Measurements from ENCODE around the gene ADD1.

Gene ADD1

DNA sequence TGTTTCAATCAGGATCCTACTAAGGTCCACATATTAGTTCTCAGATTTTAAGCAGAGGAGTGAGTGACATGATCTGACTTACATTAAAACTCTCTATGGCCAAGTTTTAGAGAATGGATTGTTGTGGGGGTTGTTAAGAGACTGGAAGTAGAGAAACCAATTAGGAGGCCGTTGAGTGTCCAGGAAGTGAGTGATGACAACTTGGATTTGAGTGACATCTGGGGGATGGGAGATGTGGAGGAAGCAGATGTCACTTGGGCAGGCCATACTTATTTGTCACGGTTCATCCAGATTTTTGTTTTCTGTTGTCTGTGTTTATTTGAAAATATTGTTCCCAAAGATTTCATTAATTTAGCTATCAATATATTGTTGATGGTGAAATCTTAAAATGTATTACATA lies 28.3 kb downstream of the ADD1 start:
- H3K4me1 ChIP-seq (ENCODE audit: control insufficient read depth, low read depth, low read length) = peaks cover 19% of the 10 kb centered on the region
- no peaks in the 10 kb centered on the region for H3K27me3 ChIP-seq (ENCODE audit: control insufficient read depth, insufficient read depth, low read length)
- H3K9me3 ChIP-seq (ENCODE audit: control insufficient read depth, low read depth, low read length) = no peaks in the 10 kb centered on the region
- H3K9ac ChIP-seq (ENCODE audit: low read length) = no peak overlapping the region
- H3K27ac ChIP-seq (ENCODE audit: low read length) = no peak overlapping the region
- peaks cover 5% of the 10 kb centered on the region for H3K36me3 ChIP-seq (ENCODE audit: control insufficient read depth, low read depth, low read length)
- no peak overlapping the region for H3K4me3 ChIP-seq (ENCODE audit: low read length)

- peaks cover 5% of the 10 kb centered on the region for H3K36me3 ChIP-seq (ENCODE audit: control insufficient read depth, low read depth, low read length)
- peaks cover 8% of the 10 kb centered on the region for H3K4me1 ChIP-seq (ENCODE audit: control insufficient read depth, low read depth, low read length)
- H3K4me3 ChIP-seq (ENCODE audit: low read length) = no peak overlapping the region
- no peak overlapping the region for H3K9ac ChIP-seq (ENCODE audit: low read length)
- H3K9me3 ChIP-seq (ENCODE audit: control insufficient read depth, low read depth, low read length) = no peaks in the 10 kb centered on the region
- H3K27me3 ChIP-seq (ENCODE audit: control insufficient read depth, insufficient read depth, low read length) = no peaks in the 10 kb centered on the region
- no peak overlapping the region for H3K27ac ChIP-seq (ENCODE audit: low read length)
Measured at GRCh38 chr4:2873329-2873728, 29.7 kb downstream of the ADD1 start.

DNA sequence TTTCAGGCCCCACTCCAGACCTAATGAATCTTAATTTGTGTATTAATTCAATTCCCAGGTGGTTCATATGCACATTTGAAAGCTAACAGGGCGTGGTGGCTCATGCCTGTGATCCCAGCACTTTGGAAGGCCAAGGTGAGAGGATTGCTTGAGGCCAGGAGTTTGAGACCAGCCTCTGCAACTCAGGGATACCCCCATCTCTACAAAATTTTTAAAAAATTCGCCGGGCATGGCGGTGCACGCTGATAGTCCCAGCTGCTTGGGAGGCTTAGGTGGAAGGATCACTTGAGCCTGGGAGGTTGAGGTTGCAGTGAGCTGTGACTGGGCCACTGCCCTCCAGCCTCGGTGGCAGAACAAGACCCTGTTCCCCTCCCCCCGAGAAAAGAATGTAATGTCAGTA lies 31.2 kb downstream of the ADD1 start:
- H3K27me3 ChIP-seq (ENCODE audit: control insufficient read depth, insufficient read depth, low read length) = no peaks in the 10 kb centered on the region
- no peaks in the 10 kb centered on the region for H3K4me1 ChIP-seq (ENCODE audit: control insufficient read depth, low read depth, low read length)
- H3K36me3 ChIP-seq (ENCODE audit: control insufficient read depth, low read depth, low read length) = peaks cover 5% of the 10 kb centered on the region
- no peaks in the 10 kb centered on the region for H3K9me3 ChIP-seq (ENCODE audit: control insufficient read depth, low read depth, low read length)
- no peak overlapping the region for H3K9ac ChIP-seq (ENCODE audit: low read length)
- H3K27ac ChIP-seq (ENCODE audit: low read length) = no peak overlapping the region
- H3K4me3 ChIP-seq (ENCODE audit: low read length) = no peak overlapping the region

- Histone ChIP-seq H3K36me3 (ENCODE audit: control insufficient read depth, low read depth, low read length) (peaks cover 5% of the 10 kb centered on the region), H3K27ac (ENCODE audit: low read length) (no peak overlapping the region), H3K27me3 (ENCODE audit: control insufficient read depth, insufficient read depth, low read length) (no peaks in the 10 kb centered on the region), H3K4me3 (ENCODE audit: low read length) (no peak overlapping the region), H3K9ac (ENCODE audit: low read length) (no peak overlapping the region), H3K9me3 (ENCODE audit: control insufficient read depth, low read depth, low read length) (no peaks in the 10 kb centered on the region), H3K4me1 (ENCODE audit: control insufficient read depth, low read depth, low read length) (no peaks in the 10 kb centered on the region)
Measured at GRCh38 chr4:2875556-2875955, 31.9 kb downstream of the ADD1 start.

DNA sequence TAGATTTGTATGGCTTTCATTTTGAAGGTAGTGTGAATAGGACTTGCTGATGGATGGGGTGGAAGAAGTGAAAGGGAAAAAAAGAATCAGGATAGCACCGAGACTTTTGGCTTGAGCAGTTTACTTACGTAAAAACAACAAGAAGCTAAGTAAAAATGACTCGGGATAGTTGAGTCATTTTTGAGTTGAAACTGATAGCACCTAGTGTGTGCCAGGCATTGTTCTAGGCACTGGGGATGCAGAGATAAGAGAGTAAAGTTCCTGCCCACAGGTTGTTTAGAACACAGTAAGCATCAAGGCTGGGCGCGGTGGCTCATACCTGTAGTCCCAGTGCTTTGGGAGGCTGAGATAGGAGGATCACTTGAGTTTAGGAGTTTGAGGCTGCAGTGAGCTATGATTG lies 34.7 kb downstream of the ADD1 start:
- Histone ChIP-seq H3K36me3 (ENCODE audit: control insufficient read depth, low read depth, low read length) (peaks cover 5% of the 10 kb centered on the region), H3K9me3 (ENCODE audit: control insufficient read depth, low read depth, low read length) (no peaks in the 10 kb centered on the region)

GRCh38 chr4:2879026-2879425 lies 35.4 kb downstream of the ADD1 start:
- H3K36me3 ChIP-seq (ENCODE audit: control insufficient read depth, low read depth, low read length) = peaks cover 5% of the 10 kb centered on the region

More for the DNA sequence above, 34.7 kb downstream of the ADD1 start:
- peaks cover 9% of the 10 kb centered on the region for H3K4me1 ChIP-seq (ENCODE audit: control insufficient read depth, low read depth, low read length)
- no peak overlapping the region for H3K4me3 ChIP-seq (ENCODE audit: low read length)
- H3K27ac ChIP-seq (ENCODE audit: low read length) = no peak overlapping the region
- no peaks in the 10 kb centered on the region for H3K27me3 ChIP-seq (ENCODE audit: control insufficient read depth, insufficient read depth, low read length)
- no peak overlapping the region for H3K9ac ChIP-seq (ENCODE audit: low read length)

DNA sequence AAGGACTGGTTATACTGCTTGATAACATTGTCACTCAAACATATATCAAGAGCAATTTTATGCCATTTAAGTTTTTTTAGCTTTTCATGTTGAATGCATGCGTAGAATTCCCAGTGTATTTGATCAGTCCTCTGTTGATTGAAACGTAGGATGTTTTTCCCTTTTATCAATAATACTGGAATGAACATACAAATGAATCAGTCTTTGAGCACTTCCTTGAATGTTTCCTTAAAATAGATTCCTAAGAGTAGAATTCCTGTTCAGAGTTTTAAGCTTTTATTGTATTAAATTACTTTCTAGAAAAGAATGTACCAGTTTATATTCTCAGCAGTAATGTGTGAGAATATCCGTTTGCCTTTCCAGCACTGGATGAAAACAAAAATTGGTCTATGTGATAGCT lies 37.8 kb downstream of the ADD1 start:
- Histone ChIP-seq H3K27me3 (ENCODE audit: control insufficient read depth, insufficient read depth, low read length) (no peaks in the 10 kb centered on the region), H3K36me3 (ENCODE audit: control insufficient read depth, low read depth, low read length) (peaks cover 15% of the 10 kb centered on the region), H3K4me1 (ENCODE audit: control insufficient read depth, low read depth, low read length) (peaks cover 9% of the 10 kb centered on the region), H3K27ac (ENCODE audit: low read length) (no peak overlapping the region), H3K9me3 (ENCODE audit: control insufficient read depth, low read depth, low read length) (no peaks in the 10 kb centered on the region), H3K9ac (ENCODE audit: low read length) (no peak overlapping the region), H3K4me3 (ENCODE audit: low read length) (no peak overlapping the region)

More at GRCh38 chr4:2879026-2879425, 35.4 kb downstream of the ADD1 start:
- H3K4me1 ChIP-seq (ENCODE audit: control insufficient read depth, low read depth, low read length) = peaks cover 9% of the 10 kb centered on the region
- H3K27ac ChIP-seq (ENCODE audit: low read length) = no peak overlapping the region
- no peak overlapping the region for H3K4me3 ChIP-seq (ENCODE audit: low read length)
- no peaks in the 10 kb centered on the region for H3K27me3 ChIP-seq (ENCODE audit: control insufficient read depth, insufficient read depth, low read length)
- no peaks in the 10 kb centered on the region for H3K9me3 ChIP-seq (ENCODE audit: control insufficient read depth, low read depth, low read length)
- H3K9ac ChIP-seq (ENCODE audit: low read length) = no peak overlapping the region

- peaks cover 9% of the 10 kb centered on the region for H3K4me1 ChIP-seq (ENCODE audit: control insufficient read depth, low read depth, low read length)
- peaks cover 18% of the 10 kb centered on the region for H3K36me3 ChIP-seq (ENCODE audit: control insufficient read depth, low read depth, low read length)
- H3K4me3 ChIP-seq (ENCODE audit: low read length) = no peak overlapping the region
- H3K9ac ChIP-seq (ENCODE audit: low read length) = no peak overlapping the region
- H3K27me3 ChIP-seq (ENCODE audit: control insufficient read depth, insufficient read depth, low read length) = no peaks in the 10 kb centered on the region
- no peaks in the 10 kb centered on the region for H3K9me3 ChIP-seq (ENCODE audit: control insufficient read depth, low read depth, low read length)
- no peak overlapping the region for H3K27ac ChIP-seq (ENCODE audit: low read length)
Measured at GRCh38 chr4:2882341-2882740, 38.7 kb downstream of the ADD1 start.

DNA sequence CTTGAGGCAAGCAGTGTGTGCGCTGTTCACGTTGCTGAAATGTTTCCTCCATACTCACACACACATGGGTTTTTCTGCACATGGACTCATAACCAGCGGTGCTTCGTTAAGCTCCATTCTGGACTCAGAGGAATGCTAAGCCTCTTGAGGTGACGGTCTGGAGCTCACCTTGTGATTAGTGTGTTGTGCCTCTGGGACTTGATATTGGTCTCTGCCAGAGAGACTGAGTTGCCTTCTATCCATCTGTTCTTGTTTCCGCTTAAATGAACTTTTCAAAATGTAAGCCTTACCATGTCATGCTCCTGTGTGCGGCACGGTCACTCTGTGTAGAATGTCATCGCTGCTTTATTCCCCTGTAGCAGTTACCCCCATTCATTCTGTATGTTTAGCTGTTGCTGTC lies 42.5 kb downstream of the ADD1 start:
- Histone ChIP-seq H3K9me3 (ENCODE audit: control insufficient read depth, low read depth, low read length) (no peaks in the 10 kb centered on the region), H3K27ac (ENCODE audit: low read length) (no peak overlapping the region), H3K4me1 (ENCODE audit: control insufficient read depth, low read depth, low read length) (peaks cover 9% of the 10 kb centered on the region), H3K27me3 (ENCODE audit: control insufficient read depth, insufficient read depth, low read length) (no peaks in the 10 kb centered on the region), H3K9ac (ENCODE audit: low read length) (no peak overlapping the region), H3K36me3 (ENCODE audit: control insufficient read depth, low read depth, low read length) (peaks cover 18% of the 10 kb centered on the region), H3K4me3 (ENCODE audit: low read length) (no peak overlapping the region)

- no peak overlapping the region for H3K9ac ChIP-seq (ENCODE audit: low read length)
Measured at GRCh38 chr4:2886622-2887021, 43.0 kb downstream of the ADD1 start.

DNA sequence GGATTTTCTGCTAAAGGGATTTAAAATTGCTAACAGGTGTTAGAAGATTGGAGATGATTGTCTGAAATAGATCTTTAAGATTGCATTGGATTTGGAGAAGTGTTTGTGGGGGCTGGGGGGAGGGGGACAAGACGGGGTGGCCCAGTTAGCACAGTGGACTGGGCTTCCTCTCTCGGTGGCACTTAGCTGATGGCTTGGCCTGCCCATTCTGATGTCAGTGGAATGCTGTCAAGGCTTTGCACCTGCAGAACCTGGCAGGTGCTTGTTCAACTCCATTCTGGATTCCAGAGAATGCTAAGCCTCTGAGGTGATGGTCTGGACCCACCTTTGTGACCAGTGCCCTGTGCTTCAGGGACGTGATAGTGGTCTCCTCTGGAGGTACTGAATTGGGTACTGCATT lies 43.7 kb downstream of the ADD1 start:
- Histone ChIP-seq H3K36me3 (ENCODE audit: control insufficient read depth, low read depth, low read length) (peaks cover 18% of the 10 kb centered on the region), H3K4me3 (ENCODE audit: low read length) (no peak overlapping the region), H3K27ac (ENCODE audit: low read length) (no peak overlapping the region), H3K4me1 (ENCODE audit: control insufficient read depth, low read depth, low read length) (peaks cover 3% of the 10 kb centered on the region), H3K9ac (ENCODE audit: low read length) (no peak overlapping the region), H3K9me3 (ENCODE audit: control insufficient read depth, low read depth, low read length) (no peaks in the 10 kb centered on the region), H3K27me3 (ENCODE audit: control insufficient read depth, insufficient read depth, low read length) (no peaks in the 10 kb centered on the region)

More at GRCh38 chr4:2886622-2887021, 43.0 kb downstream of the ADD1 start:
- Histone ChIP-seq H3K9me3 (ENCODE audit: control insufficient read depth, low read depth, low read length) (no peaks in the 10 kb centered on the region), H3K27ac (ENCODE audit: low read length) (no peak overlapping the region), H3K4me3 (ENCODE audit: low read length) (no peak overlapping the region), H3K27me3 (ENCODE audit: control insufficient read depth, insufficient read depth, low read length) (no peaks in the 10 kb centered on the region), H3K36me3 (ENCODE audit: control insufficient read depth, low read depth, low read length) (peaks cover 18% of the 10 kb centered on the region), H3K4me1 (ENCODE audit: control insufficient read depth, low read depth, low read length) (peaks cover 9% of the 10 kb centered on the region)

DNA sequence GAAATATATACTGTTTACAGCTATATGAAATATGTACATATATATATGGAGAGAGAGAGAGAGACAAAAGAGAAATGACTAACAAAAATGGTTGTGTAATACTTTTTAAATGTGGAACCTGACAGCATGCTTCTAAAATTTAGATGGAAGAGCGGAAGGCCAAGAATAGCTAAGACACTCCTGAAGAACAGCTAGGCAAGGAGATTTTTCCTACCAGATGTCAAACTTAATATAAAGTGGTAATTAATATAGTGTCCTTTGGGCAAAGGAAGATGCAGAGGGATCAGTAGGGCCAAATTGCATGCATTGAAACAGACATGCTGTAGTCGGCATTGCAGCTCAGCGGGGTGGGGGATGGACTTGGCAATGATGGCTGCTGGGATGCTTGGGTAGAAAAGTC lies 45.2 kb downstream of the ADD1 start:
- Histone ChIP-seq H3K4me3 (ENCODE audit: low read length) (no peak overlapping the region), H3K27me3 (ENCODE audit: control insufficient read depth, insufficient read depth, low read length) (no peaks in the 10 kb centered on the region), H3K36me3 (ENCODE audit: control insufficient read depth, low read depth, low read length) (peaks cover 20% of the 10 kb centered on the region), H3K27ac (ENCODE audit: low read length) (no peak overlapping the region), H3K9me3 (ENCODE audit: control insufficient read depth, low read depth, low read length) (no peaks in the 10 kb centered on the region), H3K9ac (ENCODE audit: low read length) (no peak overlapping the region), H3K4me1 (ENCODE audit: control insufficient read depth, low read depth, low read length) (no peaks in the 10 kb centered on the region)

Data from iPS-18a (cell line).